ENCODE results near the gene PLIN1.

Gene PLIN1

DNA sequence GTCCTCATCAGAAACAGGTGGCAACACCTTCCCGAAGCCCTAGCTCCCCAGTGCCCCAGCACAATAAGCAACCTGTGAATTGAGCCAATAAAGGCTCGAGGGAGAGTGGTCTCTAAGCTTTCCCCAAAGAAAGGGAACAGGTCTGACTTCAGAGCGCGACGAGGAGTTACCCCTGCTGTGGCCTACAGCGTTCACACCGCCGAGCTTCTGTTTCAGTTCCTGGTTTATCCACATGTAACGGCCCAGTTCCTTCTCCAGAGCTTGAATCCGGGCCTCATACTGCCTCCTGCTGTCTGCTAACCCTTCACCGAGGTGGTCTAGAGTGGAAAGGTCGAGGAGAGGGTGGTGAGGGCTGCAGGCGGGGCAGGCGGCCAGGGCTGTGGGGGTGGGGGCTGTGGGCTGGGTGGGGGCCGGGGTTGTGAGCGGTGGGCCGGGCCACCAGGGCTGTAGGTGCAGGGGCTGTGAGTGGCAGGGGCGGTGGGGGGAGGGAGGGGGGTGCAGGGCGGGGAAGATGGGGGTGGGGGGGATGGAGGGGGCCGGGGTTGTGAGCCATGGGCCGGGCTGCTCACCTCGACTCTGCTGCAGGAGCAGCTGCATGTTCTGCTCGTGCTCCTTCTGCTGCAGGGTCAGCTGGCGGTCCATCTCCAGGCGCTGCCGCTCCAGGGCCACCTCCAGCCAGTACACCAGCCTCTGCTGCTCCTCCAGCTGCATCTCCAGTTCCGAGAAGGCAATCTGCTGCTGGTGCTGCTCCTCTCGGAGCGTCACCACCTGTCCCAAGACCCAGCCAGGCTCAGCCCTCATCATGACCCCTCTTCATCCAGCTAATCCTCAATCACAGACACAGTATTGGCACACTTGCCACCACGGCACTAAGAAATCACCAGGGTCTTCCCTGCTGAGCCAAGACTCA is 50.1 kb downstream of the PLIN1 start:
- TF ChIP-seq, protein P1, sequence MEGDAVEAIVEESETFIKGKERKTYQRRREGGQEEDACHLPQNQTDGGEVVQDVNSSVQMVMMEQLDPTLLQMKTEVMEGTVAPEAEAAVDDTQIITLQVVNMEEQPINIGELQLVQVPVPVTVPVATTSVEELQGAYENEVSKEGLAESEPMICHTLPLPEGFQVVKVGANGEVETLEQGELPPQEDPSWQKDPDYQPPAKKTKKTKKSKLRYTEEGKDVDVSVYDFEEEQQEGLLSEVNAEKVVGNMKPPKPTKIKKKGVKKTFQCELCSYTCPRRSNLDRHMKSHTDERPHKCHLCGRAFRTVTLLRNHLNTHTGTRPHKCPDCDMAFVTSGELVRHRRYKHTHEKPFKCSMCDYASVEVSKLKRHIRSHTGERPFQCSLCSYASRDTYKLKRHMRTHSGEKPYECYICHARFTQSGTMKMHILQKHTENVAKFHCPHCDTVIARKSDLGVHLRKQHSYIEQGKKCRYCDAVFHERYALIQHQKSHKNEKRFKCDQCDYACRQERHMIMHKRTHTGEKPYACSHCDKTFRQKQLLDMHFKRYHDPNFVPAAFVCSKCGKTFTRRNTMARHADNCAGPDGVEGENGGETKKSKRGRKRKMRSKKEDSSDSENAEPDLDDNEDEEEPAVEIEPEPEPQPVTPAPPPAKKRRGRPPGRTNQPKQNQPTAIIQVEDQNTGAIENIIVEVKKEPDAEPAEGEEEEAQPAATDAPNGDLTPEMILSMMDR (IDR thresholded peaks at IDR 0.05; ENCODE audit: low read depth, low read length, missing control alignments), result no peak
- in situ Hi-C loops (cut with HindIII; ENCODE audit: low pct_ligation_motif_present, low sequenced_read_pairs), result no loop called here
- no peaks in the 10 kb centered on the region for H3K27me3 ChIP-seq (replicated peaks)
- H3K27ac ChIP-seq, result no peak overlapping the region
- no peak for DNase-seq
- H3K36me3 ChIP-seq (replicated peaks), result peaks cover 72% of the 10 kb centered on the region
- H3K4me3 ChIP-seq (ENCODE audit: low read depth, low read length), result no peak overlapping the region

DNA sequence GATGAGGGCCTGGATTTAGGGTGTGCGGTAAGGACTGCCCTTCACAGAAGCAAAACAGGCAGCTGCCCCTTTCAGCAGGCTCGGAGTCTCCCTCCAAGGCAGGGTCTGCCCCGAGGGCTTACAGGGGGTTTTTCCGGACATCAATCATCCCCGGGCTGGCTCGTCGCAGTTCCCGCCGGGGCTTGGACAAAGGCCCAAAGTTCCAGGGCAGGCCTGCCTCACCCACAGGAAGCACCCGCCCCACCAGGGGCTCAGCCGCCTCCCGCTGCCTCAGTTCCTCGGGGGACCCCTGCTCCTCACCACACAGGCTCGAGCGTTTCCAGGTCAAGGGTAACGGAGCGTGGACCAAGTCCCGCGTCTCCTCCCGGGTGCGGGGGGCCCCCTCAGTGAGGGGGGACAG is 50.9 kb downstream of the PLIN1 start:
- TF ChIP-seq, protein P1 (IDR thresholded peaks at IDR 0.05; ENCODE audit: low read depth, low read length, missing control alignments), result no peak
- peaks cover 70% of the 10 kb centered on the region for H3K36me3 ChIP-seq (replicated peaks)
- in situ Hi-C loops (cut with HindIII; ENCODE audit: low pct_ligation_motif_present, low sequenced_read_pairs), result no loop called here

DNA sequence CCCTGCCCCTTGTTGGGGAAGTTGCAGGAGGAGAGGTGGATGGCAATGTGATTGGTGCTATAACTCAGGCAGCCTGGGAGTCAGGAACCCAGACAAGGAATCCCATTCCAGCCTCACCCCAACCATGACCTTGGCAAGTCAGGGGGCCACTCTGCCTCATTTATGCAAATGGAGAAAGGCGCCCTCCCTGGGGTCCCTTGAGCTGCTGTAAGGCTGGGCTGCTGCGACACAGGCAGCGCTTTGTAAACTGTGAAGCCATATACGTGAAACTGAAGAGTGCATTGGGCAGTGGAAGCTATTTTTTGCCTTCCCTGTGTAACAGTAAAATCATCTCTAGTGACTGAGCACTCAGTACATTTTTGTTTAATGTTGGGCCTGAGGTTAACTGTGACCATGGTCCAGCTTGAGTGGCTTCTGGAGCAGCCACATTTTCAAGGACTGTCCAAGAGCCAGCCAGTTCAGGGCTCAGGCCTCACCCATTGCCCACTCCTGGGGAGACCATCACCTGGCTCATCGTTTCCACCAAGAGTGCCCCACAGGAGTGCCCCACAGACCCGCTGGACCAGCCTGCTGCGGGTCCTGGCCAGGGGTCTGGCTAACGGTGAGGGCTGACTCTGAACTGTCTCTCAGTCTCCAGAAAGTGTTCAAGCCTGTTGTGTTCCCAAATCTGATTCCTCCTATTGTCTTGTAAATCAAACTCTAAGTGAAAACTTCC is 51.8 kb downstream of the PLIN1 start:
- Histone ChIP-seq H3K27ac (no peak overlapping the region), H3K4me3 (ENCODE audit: low read depth, low read length) (no peak overlapping the region), H3K36me3 (replicated peaks) (peaks cover 62% of the 10 kb centered on the region), H3K27me3 (replicated peaks) (no peaks in the 10 kb centered on the region)
- DNase-seq, result no peak
- in situ Hi-C loops (cut with HindIII; ENCODE audit: low pct_ligation_motif_present, low sequenced_read_pairs), result no loop called here
- TF ChIP-seq, protein P1 (IDR thresholded peaks at IDR 0.05; ENCODE audit: low read depth, low read length, missing control alignments), result no peak

More for the DNA sequence above, 50.9 kb downstream of the PLIN1 start:
- Histone ChIP-seq H3K27ac (no peak overlapping the region), H3K4me3 (ENCODE audit: low read depth, low read length) (no peak overlapping the region), H3K27me3 (replicated peaks) (no peaks in the 10 kb centered on the region)
- DNase-seq, result no peak

DNA sequence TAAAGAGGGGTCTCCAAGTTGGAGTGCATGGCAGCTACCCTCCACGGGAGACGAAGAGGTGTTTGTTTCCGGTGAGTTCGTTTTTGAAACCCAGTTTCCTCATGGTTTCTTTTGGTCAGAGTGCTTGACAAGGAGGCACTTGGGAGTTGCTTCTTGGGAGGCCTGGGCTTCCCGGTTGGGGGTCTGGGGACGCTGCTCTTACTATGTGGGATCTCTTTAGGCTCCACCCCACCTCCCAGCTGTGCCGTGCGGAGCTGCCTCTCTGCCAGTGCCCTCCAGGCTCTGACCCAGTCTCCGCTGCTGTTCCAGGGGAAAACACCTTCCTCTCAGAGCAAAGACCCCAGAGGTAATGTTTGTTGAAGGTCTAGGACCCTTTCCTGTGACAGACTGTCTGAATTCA is 53.5 kb downstream of the PLIN1 start:
- TF ChIP-seq, protein P1 (IDR thresholded peaks at IDR 0.05; ENCODE audit: low read depth, low read length, missing control alignments), result no peak
- no peak overlapping the region for H3K4me3 ChIP-seq (ENCODE audit: low read depth, low read length)
- peaks cover 48% of the 10 kb centered on the region for H3K36me3 ChIP-seq (replicated peaks)
- no peak for DNase-seq
- no peak overlapping the region for H3K27ac ChIP-seq
- H3K27me3 ChIP-seq (replicated peaks), result no peaks in the 10 kb centered on the region
- in situ Hi-C loops (cut with HindIII; ENCODE audit: low pct_ligation_motif_present, low sequenced_read_pairs), result no loop called here

DNA sequence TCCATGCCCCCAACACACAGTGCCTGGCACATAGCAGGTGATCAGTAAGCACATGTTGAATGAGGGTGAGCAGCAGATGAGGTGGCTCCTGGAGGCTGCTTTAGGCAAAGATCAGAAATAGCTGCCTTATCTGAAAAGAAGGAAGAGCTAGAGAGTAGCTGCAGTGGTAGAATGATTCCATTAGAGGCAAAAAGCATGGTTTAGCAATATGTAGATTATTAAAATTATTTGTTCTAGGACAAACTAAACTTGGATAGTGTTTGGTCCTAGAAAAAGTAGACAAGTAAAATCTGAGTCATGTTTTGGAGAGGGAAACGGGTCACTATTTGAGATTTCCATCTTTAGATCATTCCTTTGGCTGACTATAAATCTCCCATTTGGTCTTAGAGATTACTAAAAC is 56.0 kb downstream of the PLIN1 start:
- Histone ChIP-seq H3K27ac (no peak overlapping the region), H3K4me3 (ENCODE audit: low read depth, low read length) (no peak overlapping the region), H3K27me3 (replicated peaks) (no peaks in the 10 kb centered on the region), H3K36me3 (replicated peaks) (peaks cover 29% of the 10 kb centered on the region)
- in situ Hi-C loops (cut with HindIII; ENCODE audit: low pct_ligation_motif_present, low sequenced_read_pairs), result no loop called here
- TF ChIP-seq, protein P1 (IDR thresholded peaks at IDR 0.05; ENCODE audit: low read depth, low read length, missing control alignments), result no peak
- DNase-seq, result no peak
